Measurements from ENCODE around the gene KRTAP16-1. TPM values are rescaled to one million over a fixed set of nuclear protein-coding genes. Genes with fewer than 3 reads are reported as not detected.

The KRTAP16-1 gene
- total RNA-seq, 4 donors from 2014 or later, result not detected

- H3K27me3 ChIP-seq, result no peaks in the 10 kb centered on the region
- DNase-seq, result no peak
- no peak overlapping the region for H3K27ac ChIP-seq
- H3K9me3 ChIP-seq, result no peaks in the 10 kb centered on the region
- H3K4me3 ChIP-seq, result no peak overlapping the region
- intact Hi-C loops (cut with DNase I; ENCODE audit: low total_unique reads), result no loop called here
- H3K4me1 ChIP-seq, result no peaks in the 10 kb centered on the region
- H3K36me3 ChIP-seq, result no peaks in the 10 kb centered on the region
- TF ChIP-seq CTCF (IDR thresholded peaks at IDR 0.05), result no peak
- TF ChIP-seq POLR2A (IDR thresholded peaks at IDR 0.05), result no peak
These were observed 24.7 kb upstream of the KRTAP16-1 start for GRCh38 chr17:41333836-41334235.

DNA sequence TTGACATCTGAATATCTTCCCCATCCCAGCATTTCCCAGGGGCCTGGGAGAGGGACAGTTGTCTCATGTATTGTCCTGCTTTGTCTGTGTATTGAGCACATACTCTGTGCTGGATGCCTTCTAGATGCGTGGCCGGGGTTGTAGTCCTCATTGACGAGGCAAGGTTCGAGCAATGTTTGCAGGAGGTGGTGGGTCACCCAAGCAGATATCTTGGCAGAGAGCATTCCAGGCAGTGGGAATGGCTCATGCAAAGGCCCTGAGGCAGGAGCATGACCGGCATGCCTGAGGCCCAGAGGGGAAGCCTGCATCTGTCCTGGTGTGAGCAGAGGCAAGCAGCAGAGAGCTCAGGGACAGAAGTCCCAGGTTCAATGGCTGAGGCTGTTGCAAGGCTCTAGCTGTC is 24.0 kb upstream of the KRTAP16-1 start:
- no peaks in the 10 kb centered on the region for H3K4me1 ChIP-seq
- no peak overlapping the region for H3K4me3 ChIP-seq
- DNase-seq, result no peak
- intact Hi-C loops (cut with DNase I; ENCODE audit: low total_unique reads), result no loop called here
- no peaks in the 10 kb centered on the region for H3K27me3 ChIP-seq
- TF ChIP-seq POLR2A (IDR thresholded peaks at IDR 0.05) (no peak), CTCF (IDR thresholded peaks at IDR 0.05) (no peak)
- no peaks in the 10 kb centered on the region for H3K36me3 ChIP-seq
- H3K9me3 ChIP-seq, result no peaks in the 10 kb centered on the region
- no peak overlapping the region for H3K27ac ChIP-seq

DNA sequence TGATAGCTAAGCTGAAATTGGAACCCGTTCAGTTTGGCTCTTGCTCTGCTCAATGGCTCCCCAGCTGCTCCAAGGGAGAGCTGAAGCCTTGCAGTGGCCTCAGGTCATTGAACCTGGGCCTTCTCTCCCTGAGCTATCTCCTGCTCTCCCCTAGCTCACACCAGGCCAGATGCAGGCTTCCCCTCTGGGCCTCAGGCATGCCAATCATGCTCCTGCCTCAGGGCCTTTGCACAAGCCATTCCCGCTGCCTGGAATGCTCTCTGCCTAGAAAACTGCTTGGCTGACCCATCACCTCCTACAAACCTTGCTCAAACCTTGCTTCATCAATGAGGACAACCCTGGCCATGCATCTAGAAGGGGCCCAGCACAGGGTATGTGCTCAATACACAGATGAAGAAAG is 23.1 kb upstream of the KRTAP16-1 start:
- intact Hi-C loops (cut with DNase I; ENCODE audit: low total_unique reads), result no loop called here
- Histone ChIP-seq H3K9me3 (no peaks in the 10 kb centered on the region), H3K36me3 (no peaks in the 10 kb centered on the region), H3K4me3 (no peak overlapping the region), H3K27me3 (no peaks in the 10 kb centered on the region), H3K4me1 (no peaks in the 10 kb centered on the region), H3K27ac (no peak overlapping the region)
- no peak for DNase-seq
- no peak for TF ChIP-seq POLR2A (IDR thresholded peaks at IDR 0.05)
- TF ChIP-seq CTCF (IDR thresholded peaks at IDR 0.05), result no peak

DNA sequence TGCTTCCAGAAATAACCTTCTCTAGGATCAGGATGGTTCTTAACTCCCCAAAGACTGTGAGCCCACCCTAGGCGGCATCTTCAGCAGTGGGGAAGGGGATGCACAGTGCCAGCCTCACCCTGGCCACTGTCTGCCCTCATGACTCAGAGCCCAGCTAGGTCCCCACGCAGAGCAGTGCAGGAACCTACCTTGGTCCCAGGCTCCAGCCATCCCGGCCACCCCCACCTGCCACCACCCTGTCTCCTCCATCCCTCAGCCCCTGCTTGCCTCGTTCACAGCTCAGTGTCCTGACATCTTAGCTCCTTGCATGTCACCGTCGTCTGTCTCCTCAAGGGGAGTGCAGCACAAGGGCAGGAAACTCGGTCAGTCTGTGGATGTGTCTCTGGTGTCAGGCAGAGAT is 22.5 kb upstream of the KRTAP16-1 start:
- TF ChIP-seq POLR2A (IDR thresholded peaks at IDR 0.05) (no peak), CTCF (IDR thresholded peaks at IDR 0.05) (no peak)
- intact Hi-C loops (cut with DNase I; ENCODE audit: low total_unique reads), result no loop called here
- no peaks in the 10 kb centered on the region for H3K27me3 ChIP-seq
- no peak overlapping the region for H3K27ac ChIP-seq
- no peak overlapping the region for H3K4me3 ChIP-seq
- no peaks in the 10 kb centered on the region for H3K9me3 ChIP-seq
- no peaks in the 10 kb centered on the region for H3K36me3 ChIP-seq
- DNase-seq, result no peak
- H3K4me1 ChIP-seq, result no peaks in the 10 kb centered on the region

DNA sequence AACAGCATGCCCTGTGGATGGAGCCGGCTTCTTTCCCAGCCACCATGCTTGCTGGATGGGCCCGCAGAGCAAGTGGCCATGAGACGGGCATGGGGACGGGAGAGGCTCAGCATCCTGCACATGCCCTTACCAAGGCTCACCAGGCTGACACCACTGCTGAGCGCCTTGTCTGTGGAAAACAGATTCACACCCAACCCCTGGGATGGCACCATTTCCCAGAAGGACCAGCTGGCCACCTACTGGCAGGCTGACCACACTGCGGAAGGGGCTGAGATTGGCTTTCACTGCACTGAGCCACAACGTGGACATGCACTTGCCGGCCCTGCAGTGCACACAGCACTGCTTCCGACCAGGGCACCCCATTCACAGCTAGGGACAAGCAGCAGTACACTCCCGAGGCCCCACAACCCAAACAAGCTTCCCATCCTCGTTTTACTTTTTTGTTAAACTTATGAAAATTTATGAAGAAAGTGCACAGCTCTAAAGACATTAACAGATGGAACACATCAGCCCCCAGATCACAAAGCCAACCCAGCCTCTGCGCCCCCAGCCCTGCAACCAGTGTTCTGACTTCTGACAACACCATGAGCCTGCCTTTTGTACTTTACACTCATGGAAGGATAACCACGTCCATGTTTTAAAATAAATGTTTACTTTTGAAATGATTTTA is 20.3 kb upstream of the KRTAP16-1 start:
- H3K4me1 ChIP-seq, result no peaks in the 10 kb centered on the region
- no peaks in the 10 kb centered on the region for H3K27me3 ChIP-seq
- H3K4me3 ChIP-seq, result no peak overlapping the region
- intact Hi-C loops (cut with DNase I; ENCODE audit: low total_unique reads), result no loop called here
- peak in 3 of 4 experiments; percentile 32 to 46 (median 42) for TF ChIP-seq CTCF (IDR thresholded peaks at IDR 0.05)
- no peak for TF ChIP-seq POLR2A (IDR thresholded peaks at IDR 0.05)
- H3K27ac ChIP-seq, result no peak overlapping the region
- no peaks in the 10 kb centered on the region for H3K36me3 ChIP-seq
- no peaks in the 10 kb centered on the region for H3K9me3 ChIP-seq
- no peak for DNase-seq

Measured in uterus (tissue), 4 donors.